Measurements from ENCODE around the gene UGT2B17.
A peak's percentile ranks its signal among the peaks of the same experiment; 100 is the strongest.
"Not testable (repeated sequence)": the region's sequence is repeated elsewhere in the genome, so short reads cannot be mapped to it uniquely, and the experiment has no call there.

The UGT2B17 gene

DNA sequence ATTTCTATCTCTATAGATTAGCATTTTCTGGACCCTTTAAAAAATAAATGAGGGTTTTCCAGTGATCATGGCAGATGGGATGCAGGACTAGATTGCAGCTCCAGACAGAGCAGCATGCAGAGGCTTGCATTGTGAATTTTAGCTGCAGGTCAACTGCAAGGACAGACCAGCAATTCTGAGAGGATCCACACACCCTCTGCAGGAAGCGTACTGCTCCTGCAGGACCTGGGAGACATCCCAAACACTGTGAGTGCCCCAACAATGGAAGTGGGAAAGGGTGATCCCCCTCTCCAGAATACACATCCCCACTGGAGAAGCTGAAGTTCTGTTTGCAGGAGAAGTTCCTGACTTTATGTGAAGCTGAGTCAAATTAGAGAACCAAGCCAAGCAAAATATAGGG lies 7.1 kb downstream of the UGT2B17 start:
- TF ChIP-seq, protein P1, sequence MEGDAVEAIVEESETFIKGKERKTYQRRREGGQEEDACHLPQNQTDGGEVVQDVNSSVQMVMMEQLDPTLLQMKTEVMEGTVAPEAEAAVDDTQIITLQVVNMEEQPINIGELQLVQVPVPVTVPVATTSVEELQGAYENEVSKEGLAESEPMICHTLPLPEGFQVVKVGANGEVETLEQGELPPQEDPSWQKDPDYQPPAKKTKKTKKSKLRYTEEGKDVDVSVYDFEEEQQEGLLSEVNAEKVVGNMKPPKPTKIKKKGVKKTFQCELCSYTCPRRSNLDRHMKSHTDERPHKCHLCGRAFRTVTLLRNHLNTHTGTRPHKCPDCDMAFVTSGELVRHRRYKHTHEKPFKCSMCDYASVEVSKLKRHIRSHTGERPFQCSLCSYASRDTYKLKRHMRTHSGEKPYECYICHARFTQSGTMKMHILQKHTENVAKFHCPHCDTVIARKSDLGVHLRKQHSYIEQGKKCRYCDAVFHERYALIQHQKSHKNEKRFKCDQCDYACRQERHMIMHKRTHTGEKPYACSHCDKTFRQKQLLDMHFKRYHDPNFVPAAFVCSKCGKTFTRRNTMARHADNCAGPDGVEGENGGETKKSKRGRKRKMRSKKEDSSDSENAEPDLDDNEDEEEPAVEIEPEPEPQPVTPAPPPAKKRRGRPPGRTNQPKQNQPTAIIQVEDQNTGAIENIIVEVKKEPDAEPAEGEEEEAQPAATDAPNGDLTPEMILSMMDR (IDR thresholded peaks at IDR 0.05; ENCODE audit: control insufficient read depth, extremely low read depth, insufficient read depth): peak; percentile 31
- not testable (repeated sequence) for H3K4me3 ChIP-seq (ENCODE audit: low read depth, low read length); DNase-seq (ENCODE audit: low read depth)

DNA sequence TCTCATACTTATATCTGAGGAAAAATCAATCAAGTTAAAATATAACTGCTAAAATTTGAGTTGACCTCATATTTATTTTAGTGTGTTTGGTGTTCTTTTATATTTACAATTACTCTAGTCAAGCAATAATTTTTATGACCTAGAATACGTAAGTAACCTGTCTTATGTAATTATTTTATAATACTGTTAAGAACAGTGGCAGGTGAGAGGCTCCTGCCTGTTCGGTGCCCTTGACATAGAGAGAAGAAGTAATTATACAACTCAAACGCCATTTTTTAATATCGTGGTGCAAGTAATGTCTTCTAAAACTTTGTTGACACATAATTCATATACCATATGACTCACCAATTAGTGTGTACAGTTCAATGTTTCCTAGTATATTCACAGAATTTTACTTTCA lies 7.6 kb downstream of the UGT2B17 start:
- DNase-seq (ENCODE audit: low read depth); H3K4me3 ChIP-seq (ENCODE audit: low read depth, low read length): not testable (repeated sequence)

DNA sequence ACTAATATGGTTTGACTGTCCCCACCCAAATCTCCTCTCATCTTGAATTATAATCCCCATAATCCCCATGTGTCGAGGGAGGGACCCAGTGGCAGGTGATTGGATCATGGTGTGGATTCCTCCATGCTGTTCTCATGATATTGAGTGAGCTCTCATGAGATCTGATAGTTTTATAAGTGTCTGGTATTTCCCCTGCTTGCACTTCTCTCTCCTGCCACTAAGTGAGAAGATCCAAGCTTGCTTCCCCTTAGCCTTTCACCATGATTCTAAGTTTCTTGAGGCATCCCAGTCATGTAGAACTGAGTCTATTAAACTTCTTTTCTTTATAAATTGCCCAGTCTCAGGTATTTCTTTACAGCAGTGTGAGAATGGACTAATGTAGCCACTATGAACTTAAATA lies 9.8 kb downstream of the UGT2B17 start:
- not testable (repeated sequence) for H3K4me3 ChIP-seq (ENCODE audit: low read depth, low read length); DNase-seq (ENCODE audit: low read depth)

DNA sequence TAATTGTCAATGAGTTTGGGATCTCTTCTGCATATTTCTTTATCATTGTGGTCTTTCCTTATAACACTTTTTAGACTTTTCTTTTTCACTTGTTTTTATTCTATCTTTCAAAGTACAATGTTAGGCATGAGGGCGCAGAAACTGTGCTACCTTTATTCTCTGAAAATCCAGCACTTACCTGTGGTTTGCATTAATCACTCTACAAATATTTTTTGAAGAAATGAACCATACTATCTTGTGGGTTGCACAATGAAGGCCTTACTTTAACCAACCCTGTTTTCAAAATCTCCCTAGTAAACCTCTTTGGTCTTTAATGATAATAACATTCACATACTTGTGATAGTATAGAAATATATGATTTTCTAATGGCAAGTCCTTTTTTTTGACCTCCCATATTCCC lies 11.0 kb downstream of the UGT2B17 start:
- DNase-seq (ENCODE audit: low read depth); H3K4me3 ChIP-seq (ENCODE audit: low read depth, low read length): not testable (repeated sequence)

DNA sequence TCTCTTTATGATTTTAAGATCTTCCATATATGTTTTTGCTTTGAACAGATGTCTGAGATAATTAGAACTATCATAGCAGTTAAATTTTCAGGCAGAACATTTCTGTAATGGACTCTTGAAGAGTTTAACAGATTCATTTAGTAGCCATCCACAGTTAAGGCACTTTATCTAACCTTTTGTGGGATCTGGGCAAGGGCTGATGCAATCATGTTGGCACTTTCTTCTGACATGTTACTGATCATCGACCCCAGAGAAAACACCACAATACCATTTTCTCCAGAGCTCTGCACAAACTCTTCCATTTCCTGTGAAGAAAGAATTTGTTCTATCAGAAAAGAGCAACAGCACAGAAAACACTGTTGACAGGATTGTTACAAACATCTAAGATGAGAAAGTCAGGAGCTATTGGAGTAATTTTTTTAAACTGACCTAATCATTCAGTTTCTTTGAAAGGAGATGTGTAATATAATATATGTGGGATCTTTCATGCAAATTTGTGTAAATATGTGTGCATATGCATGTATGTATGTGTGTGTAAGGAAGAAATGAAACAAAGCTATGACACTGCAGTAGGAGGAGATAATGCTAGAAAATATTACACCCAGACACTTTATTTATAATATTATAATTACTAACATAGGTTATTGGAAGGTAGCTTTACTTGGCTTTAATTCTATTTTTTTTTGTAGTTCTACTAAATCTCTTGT lies 15.6 kb downstream of the UGT2B17 start:
- DNase-seq (ENCODE audit: low read depth); H3K4me3 ChIP-seq (ENCODE audit: low read depth, low read length): not testable (repeated sequence)

DNA sequence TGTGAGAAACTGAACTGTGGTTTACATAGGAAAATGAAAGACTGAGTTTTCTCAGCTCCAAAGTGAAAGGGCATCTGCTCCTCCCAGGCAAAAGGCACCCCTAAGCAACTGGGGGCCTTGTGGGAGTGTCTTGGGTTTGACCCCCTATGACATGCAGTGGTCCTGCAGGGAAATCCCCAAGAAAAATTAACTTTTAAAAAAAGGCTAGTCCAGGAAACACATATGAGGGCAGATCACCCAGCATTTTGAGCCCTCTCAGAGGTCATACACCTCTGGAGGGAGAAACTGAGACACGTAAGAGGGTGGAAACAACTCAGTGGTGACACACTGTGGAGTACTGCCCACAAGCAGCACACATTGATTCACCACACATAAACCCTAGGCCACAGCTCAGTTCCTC lies 22.3 kb downstream of the UGT2B17 start:
- H3K4me3 ChIP-seq (ENCODE audit: low read depth, low read length); DNase-seq (ENCODE audit: low read depth): not testable (repeated sequence)

DNA sequence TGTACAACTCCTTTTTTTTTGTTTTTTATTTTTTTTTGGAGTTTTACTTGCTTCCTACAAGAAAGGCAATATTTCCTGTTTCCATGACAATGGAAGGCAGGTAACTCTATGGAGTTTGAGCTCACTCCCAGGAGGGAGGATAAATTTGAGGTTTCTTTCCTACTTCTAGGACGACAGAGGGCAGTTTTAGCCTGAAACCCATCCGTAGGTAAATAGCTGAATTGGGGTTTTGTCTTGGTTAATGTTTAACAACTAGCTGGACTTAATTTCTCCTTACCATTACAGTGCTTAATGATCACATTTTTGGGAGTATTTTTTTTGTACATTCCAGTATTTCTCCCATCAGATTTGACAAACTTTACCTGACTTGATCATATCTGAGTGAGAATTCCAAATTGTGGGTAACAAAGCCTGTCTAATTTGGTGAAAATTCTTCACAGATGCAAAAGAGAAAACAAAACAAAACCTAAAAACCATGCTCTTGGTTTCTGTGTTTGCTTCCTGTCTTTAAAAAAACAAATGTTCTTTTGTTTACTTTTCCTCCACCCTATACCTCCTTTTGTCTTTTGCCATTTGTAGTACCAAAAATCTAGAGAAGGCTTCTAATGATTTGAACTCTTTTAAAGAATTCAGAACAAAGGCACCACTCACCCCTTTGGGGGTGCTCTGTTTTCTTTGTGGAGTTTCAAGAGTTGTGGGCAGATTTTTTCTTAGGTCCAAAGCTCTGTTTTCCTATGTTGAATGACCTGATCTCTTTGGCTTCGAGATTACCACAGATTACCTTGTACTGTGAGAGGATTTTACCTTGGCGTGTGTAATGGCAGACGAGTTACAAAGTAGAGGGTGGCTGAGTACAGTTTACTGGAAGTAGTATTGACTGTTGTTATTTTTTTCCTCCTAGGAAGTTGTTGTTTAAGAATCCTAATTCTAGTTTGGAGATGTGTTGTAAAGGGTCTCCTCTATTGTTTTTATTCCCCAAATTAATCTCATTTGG lies 23.0 kb downstream of the UGT2B17 start:
- DNase-seq (ENCODE audit: low read depth); H3K4me3 ChIP-seq (ENCODE audit: low read depth, low read length): not testable (repeated sequence)

DNA sequence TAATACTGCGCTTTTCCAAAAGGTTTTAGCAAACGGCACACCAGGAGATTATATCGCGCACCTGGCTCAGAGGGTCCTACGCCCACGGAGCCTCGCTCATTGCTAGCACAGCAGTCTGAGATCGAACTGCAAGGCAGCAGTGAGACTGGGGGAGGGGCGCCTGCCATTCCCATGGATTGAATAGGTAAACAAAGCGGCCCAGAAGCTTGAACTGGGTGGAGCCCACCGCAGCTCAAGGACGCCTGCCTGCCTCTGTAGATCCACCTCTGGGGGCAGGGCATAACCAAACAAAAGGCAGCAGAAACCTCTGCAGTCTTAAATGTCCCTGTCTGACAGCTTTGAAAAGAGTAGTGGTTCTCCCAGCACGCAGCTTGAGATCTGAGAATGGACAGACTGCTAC lies 33.4 kb downstream of the UGT2B17 start:
- DNase-seq (ENCODE audit: low read depth); H3K4me3 ChIP-seq (ENCODE audit: low read depth, low read length): not testable (repeated sequence)

DNA sequence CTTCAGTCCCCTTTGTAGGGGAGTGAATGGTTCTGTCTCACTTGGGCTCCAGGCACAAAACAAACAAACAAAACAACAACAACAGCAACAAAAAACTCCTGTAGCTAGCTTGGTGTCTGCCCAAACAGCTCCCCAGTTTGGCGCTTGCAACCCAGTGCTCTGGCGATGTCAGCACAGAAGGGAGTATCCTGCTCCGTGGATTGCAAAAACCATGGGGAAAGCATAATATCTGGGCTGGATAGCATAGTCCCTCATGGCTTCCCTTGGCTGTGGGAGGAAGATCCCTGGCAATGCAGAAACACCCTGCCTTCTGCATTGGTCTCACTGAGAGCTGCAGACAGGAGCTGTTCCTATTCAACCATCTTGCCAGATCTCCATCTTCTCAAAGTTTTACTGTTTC lies 39.7 kb downstream of the UGT2B17 start:
- H3K4me3 ChIP-seq (ENCODE audit: low read depth, low read length): no peak overlapping the region
- no peak for DNase-seq (ENCODE audit: low read depth)
- TF ChIP-seq, protein P1 (IDR thresholded peaks at IDR 0.05; ENCODE audit: control insufficient read depth, extremely low read depth, insufficient read depth): no peak

DNA sequence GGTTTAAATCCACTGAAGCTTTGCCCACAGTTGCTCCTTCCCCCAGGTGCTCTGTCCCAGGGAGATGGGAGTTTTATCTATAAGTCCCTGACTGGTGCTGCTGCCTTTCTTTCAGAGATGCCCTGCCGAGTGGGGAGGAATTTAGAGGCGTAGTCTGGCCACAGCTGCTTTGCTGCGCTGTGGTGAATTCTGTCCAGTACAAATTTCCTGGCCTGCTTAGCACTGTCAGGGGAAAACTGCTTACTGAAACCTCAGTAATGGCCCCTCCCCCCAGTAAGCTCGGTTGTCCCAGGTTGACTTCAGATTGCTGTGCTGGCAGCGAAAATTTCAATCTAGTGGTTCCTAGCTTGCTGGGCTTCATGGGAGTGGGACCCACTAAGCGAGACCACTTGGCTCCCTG lies 40.1 kb downstream of the UGT2B17 start:
- TF ChIP-seq, protein P1 (IDR thresholded peaks at IDR 0.05; ENCODE audit: control insufficient read depth, extremely low read depth, insufficient read depth): no peak
- DNase-seq (ENCODE audit: low read depth): no peak
- no peak overlapping the region for H3K4me3 ChIP-seq (ENCODE audit: low read depth, low read length)

DNA sequence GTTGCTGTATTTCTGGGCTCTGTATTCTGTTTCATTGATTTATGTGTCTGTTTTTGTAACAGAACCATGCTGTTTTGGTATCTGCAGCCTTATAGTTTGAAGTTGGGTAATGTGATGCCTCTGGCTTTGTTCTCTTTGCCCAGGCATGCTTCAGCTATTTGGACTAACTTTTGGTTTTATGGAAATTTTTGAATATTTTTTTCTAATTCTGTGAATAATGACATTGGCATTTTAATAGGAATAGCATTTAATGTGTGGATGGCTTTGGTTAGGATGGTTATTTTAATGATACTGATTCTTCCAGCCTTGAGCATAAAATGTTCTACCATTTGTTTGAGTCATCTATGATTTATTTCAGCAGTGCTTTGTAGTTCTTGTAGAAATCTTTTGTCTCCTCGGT lies 53.9 kb downstream of the UGT2B17 start:
- DNase-seq (ENCODE audit: low read depth); H3K4me3 ChIP-seq (ENCODE audit: low read depth, low read length): not testable (repeated sequence)

Data from LNCaP clone FGC (cell line).